Tibial nerve (tissue), 3 donors: ENCODE data around the gene NTRK2.

Experiments used
- CTCF ChIP-seq, 5 experiments: fragments of 200-600 bp in 3 of 5; fragments of 450-650 bp in 2 of 5; sonication (generic) in 3 of 5; IDR thresholded peaks; one replicate each; pipeline ENCODE4 v1.5.1; 2016 to 2019; ENCODE audit warnings: antibody characterized with exemption in 5 of 5, mild to moderate bottlenecking in 3 of 5, moderate library complexity in 2 of 5
- POLR2A ChIP-seq, 2 donors: fragments of 450-650 bp; IDR thresholded peaks; one replicate each; pipeline ENCODE4 v1.6.1; 2017; ENCODE audit warnings: antibody characterized with exemption in 2 of 2, mild to moderate bottlenecking in 2 of 2, moderate library complexity in 2 of 2

DNA sequence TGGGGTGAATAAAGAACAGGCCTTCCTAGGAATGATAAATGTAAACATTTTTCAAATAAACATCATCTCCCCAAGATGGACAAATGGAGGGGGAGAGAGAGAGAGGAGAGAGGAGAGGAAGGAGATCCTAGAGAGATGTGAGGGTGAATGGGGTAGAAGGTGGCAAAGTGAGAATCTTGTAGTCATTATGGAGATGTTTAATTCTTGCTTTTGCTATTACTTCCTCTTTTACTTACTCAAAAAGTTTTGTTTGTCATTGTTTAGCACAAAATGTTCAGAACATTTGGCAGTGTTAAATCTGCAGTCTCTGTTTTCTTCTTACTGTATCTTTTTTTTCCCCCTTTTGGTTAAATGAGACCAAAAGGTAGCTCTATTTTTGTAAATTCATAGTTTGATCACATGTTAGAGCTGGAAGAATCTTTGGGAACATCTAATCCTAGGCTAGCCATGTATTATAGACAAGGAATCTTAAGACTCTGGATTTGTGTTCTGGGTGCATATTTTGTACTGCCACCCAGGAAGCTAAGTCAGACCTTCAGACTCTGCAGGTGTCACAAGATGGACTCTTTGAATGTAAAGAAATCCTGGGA lies 266.1 kb downstream of the NTRK2 start:
- TF ChIP-seq CTCF (IDR thresholded peaks at IDR 0.05) = no peak
- TF ChIP-seq POLR2A (IDR thresholded peaks at IDR 0.05) = no peak
